Cardiac fibroblast (primary cell): Measurements from ENCODE around the gene TSC22D1.

Source experiments
- DNase-seq, 2 donors: peaks; one replicate each; pipeline versions ENCODE4 v3.0.0 to v3.0.0-alpha.2; 2010; ENCODE audit warnings: low read depth in 2 of 2
- H3K4me3 ChIP-seq, 2 donors: replicated peaks in 1 of 2; 1 replicate in 1 of 2; 2 replicates in 1 of 2; pipeline ENCODE4 v1.5.1; 2011; ENCODE audit warnings: low read depth in 2 of 2, low read length in 2 of 2, mild to moderate bottlenecking in 2 of 2, moderate library complexity in 1 of 2
- TF ChIP-seq, protein P1 (sequence below): IDR thresholded peaks from one replicate; pipeline ENCODE4 v1.5.1; 2011; ENCODE audit warnings: low read depth, mild to moderate bottlenecking, low read length, inconsistent platforms

The TSC22D1 gene

DNA sequence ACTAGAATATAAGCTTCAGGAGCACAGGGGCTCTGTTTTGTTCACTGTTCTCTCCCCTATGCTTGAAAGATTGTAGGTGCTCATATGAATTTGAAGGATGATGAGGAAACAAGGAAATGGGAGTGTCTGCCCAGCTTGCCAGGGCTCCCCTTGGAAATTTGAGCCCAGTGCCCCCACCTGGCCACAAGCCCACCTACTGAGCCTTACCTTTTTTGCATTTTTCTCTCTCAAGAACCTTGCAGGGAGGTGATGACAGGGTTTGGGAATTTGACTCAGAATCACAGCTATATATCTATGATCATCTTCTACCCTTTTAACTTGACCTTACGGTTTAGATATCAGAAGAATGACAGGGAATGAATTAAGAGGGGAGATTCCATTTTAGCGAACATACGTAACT lies 168.8 kb downstream of the TSC22D1 start:
- no peak overlapping the region for H3K4me3 ChIP-seq
- no peak for DNase-seq
- TF ChIP-seq, protein P1, sequence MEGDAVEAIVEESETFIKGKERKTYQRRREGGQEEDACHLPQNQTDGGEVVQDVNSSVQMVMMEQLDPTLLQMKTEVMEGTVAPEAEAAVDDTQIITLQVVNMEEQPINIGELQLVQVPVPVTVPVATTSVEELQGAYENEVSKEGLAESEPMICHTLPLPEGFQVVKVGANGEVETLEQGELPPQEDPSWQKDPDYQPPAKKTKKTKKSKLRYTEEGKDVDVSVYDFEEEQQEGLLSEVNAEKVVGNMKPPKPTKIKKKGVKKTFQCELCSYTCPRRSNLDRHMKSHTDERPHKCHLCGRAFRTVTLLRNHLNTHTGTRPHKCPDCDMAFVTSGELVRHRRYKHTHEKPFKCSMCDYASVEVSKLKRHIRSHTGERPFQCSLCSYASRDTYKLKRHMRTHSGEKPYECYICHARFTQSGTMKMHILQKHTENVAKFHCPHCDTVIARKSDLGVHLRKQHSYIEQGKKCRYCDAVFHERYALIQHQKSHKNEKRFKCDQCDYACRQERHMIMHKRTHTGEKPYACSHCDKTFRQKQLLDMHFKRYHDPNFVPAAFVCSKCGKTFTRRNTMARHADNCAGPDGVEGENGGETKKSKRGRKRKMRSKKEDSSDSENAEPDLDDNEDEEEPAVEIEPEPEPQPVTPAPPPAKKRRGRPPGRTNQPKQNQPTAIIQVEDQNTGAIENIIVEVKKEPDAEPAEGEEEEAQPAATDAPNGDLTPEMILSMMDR: no peak

DNA sequence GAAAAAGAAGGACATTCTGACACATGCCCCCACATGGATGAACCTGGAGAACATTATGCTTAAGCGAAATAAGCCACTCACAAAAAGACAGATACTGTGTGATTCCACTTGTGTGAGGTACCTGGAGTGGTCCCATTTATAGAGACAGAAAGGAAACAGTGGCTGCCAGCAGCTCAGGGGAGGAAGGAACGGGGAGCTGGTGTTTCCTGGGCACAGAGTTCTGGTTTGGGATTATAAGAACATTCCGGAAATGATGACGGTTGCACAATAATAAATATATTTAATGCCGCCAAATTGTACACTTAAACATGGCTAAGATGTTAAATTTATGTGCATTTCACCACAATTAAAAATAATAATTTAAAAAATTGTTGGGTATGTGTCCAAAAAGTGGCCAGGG lies 169.5 kb downstream of the TSC22D1 start:
- DNase-seq: no peak
- H3K4me3 ChIP-seq: no peak overlapping the region
- TF ChIP-seq, protein P1: no peak

DNA sequence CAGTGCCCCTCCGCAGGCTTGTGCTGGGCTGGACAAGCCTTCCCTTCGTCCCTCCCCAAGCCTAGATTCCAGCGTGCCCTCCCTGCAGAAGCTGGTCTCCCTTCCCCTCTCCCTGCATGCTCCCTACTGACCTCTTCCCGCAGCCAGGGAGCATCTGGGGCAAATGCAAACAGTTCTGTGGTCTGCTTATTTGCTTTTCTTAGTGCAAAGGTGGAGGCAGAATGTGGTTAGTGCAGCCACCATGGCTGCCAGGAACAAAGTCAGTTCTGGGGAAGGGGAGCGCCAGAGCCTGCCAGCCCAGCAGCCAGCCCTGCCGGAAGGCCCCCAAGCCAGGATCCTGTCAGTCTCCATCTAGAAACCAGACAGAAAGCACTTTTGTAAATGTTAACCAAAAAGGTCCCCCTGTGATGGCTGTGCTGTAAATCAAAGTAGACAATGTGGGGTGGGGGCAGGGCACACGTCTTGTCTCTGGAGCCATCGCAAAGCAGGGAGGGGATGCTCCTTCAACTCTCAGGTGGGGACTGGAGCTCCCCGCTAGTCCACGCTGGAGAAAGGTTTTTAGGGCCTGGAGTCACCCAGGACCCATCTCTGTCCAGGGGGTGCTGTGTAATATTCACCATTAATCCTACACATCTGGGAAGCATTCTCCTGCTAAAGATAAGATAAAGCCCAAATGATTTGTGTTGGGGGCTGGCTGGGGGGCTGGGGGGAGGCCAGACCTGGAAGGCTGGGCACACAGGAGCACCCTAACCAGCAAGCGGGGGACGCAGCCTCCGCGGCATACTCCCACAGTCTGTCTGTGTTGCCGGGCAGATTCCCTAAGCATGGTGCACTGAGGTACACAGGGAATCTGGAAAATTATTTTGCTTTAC lies 171.6 kb downstream of the TSC22D1 start:
- TF ChIP-seq, protein P1: no peak
- DNase-seq: no peak
- H3K4me3 ChIP-seq: no peak overlapping the region

DNA sequence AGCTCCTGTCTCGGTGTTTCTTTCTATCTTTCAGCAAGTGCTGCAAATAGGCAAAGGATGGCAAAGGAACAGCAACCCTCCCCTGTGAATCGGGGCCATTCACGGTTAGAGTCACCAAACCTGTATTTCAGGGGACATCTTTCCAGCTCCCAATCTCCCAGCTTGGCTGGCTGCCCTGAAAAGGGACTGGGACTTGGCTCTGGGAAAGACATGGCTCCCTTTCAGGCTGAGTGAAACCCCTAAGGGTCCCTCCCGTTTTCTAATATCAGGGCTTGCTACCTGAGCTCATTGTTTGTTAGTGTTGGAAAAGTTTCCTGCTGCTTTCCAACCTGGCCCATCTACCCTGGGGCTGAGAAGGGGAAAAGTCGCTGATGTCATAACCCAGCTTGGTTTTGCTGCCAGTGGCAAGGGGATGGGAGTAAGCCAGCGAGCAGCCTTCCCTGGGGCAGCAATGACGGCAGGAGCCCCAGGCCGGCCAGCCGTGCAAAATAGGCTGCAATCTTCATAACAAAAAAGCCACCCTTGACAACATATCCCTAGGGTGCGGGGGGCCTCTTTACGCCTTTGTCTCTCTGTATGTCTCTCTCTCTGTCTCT lies 172.6 kb downstream of the TSC22D1 start:
- DNase-seq: no peak
- TF ChIP-seq, protein P1: no peak
- no peak overlapping the region for H3K4me3 ChIP-seq

DNA sequence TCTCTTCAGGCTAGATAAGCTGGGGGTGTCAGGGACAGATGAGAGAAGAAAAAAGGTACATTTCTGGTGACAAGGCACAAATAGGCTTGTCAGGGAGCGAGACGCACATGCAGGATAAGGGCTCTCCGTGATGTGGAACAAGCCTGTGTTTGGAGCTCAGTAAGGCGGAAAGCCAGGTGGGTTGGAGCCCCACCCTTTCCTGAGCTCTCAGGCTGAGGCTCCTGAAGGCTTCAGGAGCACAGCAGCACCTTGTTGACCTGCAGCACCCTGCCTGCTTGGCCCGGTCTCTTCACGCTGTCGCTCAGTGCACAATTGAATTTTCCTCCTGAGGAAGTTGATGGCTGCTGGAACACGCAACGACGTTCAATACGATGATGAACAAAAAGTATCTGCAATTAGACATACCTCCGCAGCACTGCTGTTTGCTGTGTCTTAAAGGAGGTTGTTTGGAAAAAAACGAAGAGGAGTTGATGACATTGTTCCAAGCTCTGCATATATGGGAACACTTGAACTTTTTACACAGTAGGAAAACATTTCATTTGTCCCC lies 173.2 kb downstream of the TSC22D1 start:
- H3K4me3 ChIP-seq: no peak overlapping the region
- TF ChIP-seq, protein P1: no peak
- no peak for DNase-seq

DNA sequence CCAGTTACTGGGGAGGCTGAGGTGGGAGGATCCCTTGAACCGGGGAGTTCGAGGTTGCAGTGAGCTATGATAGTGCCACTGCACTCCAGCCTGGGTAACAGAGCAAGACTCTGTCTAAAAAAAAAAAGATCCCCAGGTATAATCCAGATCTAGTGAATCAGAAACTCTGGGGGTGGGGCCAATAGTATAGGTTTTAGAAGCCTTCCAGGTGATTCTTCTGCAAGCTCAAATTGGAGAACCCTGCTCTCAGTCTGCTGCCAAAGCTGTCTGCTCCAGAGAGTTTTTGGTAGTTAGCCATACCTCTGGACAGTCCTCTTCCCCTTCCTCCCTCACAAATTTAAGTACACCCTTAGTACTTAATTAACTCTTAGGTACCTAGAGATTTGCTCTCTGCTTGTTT lies 174.6 kb downstream of the TSC22D1 start:
- no peak for DNase-seq
- TF ChIP-seq, protein P1: no peak
- no peak overlapping the region for H3K4me3 ChIP-seq
